K562 (cell line): ENCODE data around the gene WNT3. TPM values are rescaled to one million over a fixed set of nuclear protein-coding genes. Genes with fewer than 3 reads are reported as not detected.

Source experiments
- polyA plus RNA-seq, 8 experiments: library from polyadenylated mRNA; depleted of rRNA in 4 of 8; stranded (reverse) in 5 of 8; unstranded in 3 of 8; fragments of >200 nt; fragmentation: Nextera tagmentation in 2 of 8; fragmentation: Illumina TruSeq in 1 of 8; extraction: Ambion mirVana in 2 of 8; extraction: Trizol in 1 of 8; gene quantifications; 2 replicates each; pipeline versions ENCODE4 v1.2.1 to v1.2.3, GENCODE V29; 2011 to 2014; ENCODE audit warnings: inconsistent platforms in 1 of 8, missing spikeins in 1 of 8
- total RNA-seq, 7 experiments: library from RNA; depleted of rRNA in 6 of 7; stranded (reverse); fragments of >200 nt in 6 of 7; fragmentation: Illumina TruSeq in 2 of 7; extraction: Trizol in 2 of 7; gene quantifications; 2 replicates each; pipeline versions ENCODE4 v1.2.1 to v1.2.3, GENCODE V29; 2011 to 2021; ENCODE audit warnings: low replicate concordance in 1 of 7
- TF ChIP-seq, protein P1 (sequence below): fragments of 200-600 bp; sonication (generic); IDR thresholded peaks from one replicate; pipeline ENCODE4 v1.6.1; 2012; ENCODE audit warnings: mild to moderate bottlenecking, low read depth, low read length, inconsistent platforms
- TF ChIP-seq, protein P2 (sequence below): fragments of 250-450 bp; sonication (Bioruptor Pico); IDR thresholded peaks from 2 replicates; pipeline ENCODE4 v1.5.0; 2021

WNT3 gene
- total and polyA plus RNA-seq, 9 of the 15 experiments (the other 6 are each of a cell fraction or from before 2014, with no cell fraction given) = 1.5 to 6.1 (median 3.3) TPM

GRCh38 chr17:46782250-46782953, 36.1 kb downstream of the WNT3 start (continued):
- TF ChIP-seq, protein P1, sequence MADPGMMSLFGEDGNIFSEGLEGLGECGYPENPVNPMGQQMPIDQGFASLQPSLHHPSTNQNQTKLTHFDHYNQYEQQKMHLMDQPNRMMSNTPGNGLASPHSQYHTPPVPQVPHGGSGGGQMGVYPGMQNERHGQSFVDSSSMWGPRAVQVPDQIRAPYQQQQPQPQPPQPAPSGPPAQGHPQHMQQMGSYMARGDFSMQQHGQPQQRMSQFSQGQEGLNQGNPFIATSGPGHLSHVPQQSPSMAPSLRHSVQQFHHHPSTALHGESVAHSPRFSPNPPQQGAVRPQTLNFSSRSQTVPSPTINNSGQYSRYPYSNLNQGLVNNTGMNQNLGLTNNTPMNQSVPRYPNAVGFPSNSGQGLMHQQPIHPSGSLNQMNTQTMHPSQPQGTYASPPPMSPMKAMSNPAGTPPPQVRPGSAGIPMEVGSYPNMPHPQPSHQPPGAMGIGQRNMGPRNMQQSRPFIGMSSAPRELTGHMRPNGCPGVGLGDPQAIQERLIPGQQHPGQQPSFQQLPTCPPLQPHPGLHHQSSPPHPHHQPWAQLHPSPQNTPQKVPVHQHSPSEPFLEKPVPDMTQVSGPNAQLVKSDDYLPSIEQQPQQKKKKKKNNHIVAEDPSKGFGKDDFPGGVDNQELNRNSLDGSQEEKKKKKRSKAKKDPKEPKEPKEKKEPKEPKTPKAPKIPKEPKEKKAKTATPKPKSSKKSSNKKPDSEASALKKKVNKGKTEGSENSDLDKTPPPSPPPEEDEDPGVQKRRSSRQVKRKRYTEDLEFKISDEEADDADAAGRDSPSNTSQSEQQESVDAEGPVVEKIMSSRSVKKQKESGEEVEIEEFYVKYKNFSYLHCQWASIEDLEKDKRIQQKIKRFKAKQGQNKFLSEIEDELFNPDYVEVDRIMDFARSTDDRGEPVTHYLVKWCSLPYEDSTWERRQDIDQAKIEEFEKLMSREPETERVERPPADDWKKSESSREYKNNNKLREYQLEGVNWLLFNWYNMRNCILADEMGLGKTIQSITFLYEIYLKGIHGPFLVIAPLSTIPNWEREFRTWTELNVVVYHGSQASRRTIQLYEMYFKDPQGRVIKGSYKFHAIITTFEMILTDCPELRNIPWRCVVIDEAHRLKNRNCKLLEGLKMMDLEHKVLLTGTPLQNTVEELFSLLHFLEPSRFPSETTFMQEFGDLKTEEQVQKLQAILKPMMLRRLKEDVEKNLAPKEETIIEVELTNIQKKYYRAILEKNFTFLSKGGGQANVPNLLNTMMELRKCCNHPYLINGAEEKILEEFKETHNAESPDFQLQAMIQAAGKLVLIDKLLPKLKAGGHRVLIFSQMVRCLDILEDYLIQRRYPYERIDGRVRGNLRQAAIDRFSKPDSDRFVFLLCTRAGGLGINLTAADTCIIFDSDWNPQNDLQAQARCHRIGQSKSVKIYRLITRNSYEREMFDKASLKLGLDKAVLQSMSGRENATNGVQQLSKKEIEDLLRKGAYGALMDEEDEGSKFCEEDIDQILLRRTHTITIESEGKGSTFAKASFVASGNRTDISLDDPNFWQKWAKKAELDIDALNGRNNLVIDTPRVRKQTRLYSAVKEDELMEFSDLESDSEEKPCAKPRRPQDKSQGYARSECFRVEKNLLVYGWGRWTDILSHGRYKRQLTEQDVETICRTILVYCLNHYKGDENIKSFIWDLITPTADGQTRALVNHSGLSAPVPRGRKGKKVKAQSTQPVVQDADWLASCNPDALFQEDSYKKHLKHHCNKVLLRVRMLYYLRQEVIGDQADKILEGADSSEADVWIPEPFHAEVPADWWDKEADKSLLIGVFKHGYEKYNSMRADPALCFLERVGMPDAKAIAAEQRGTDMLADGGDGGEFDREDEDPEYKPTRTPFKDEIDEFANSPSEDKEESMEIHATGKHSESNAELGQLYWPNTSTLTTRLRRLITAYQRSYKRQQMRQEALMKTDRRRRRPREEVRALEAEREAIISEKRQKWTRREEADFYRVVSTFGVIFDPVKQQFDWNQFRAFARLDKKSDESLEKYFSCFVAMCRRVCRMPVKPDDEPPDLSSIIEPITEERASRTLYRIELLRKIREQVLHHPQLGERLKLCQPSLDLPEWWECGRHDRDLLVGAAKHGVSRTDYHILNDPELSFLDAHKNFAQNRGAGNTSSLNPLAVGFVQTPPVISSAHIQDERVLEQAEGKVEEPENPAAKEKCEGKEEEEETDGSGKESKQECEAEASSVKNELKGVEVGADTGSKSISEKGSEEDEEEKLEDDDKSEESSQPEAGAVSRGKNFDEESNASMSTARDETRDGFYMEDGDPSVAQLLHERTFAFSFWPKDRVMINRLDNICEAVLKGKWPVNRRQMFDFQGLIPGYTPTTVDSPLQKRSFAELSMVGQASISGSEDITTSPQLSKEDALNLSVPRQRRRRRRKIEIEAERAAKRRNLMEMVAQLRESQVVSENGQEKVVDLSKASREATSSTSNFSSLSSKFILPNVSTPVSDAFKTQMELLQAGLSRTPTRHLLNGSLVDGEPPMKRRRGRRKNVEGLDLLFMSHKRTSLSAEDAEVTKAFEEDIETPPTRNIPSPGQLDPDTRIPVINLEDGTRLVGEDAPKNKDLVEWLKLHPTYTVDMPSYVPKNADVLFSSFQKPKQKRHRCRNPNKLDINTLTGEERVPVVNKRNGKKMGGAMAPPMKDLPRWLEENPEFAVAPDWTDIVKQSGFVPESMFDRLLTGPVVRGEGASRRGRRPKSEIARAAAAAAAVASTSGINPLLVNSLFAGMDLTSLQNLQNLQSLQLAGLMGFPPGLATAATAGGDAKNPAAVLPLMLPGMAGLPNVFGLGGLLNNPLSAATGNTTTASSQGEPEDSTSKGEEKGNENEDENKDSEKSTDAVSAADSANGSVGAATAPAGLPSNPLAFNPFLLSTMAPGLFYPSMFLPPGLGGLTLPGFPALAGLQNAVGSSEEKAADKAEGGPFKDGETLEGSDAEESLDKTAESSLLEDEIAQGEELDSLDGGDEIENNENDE = no peak
- TF ChIP-seq, protein P2, sequence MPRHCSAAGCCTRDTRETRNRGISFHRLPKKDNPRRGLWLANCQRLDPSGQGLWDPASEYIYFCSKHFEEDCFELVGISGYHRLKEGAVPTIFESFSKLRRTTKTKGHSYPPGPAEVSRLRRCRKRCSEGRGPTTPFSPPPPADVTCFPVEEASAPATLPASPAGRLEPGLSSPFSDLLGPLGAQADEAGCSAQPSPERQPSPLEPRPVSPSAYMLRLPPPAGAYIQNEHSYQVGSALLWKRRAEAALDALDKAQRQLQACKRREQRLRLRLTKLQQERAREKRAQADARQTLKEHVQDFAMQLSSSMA (CRISPR knock-in tag) = no peak
